NB4 (cell line): Measurements from ENCODE around the gene CD93.

ENCODE experiments used
- CTCF ChIP-seq: IDR thresholded peaks from one replicate; pipeline ENCODE4 v1.5.1; 2012; ENCODE audit warnings: low read depth, low read length
- MYC ChIP-seq: IDR thresholded peaks from 2 replicates; pipeline ENCODE4 v1.6.1; 2011; ENCODE audit warnings: low read depth, low read length

GRCh38 chr20:23090147-23090546 lies 4.0 kb upstream of the CD93 start:
- no peak for TF ChIP-seq CTCF
- no peak for TF ChIP-seq MYC
